Measurements from ENCODE around the gene ANKMY1. TPM values are rescaled to one million over a fixed set of nuclear protein-coding genes. Genes with fewer than 3 reads are reported as not detected.
"Not testable (repeated sequence)": the region's sequence is repeated elsewhere in the genome, so short reads cannot be mapped to it uniquely, and the experiment has no call there.

ANKMY1 gene
- total RNA-seq, 4 donors from 2014 or later: 13.3 to 40.8 (median 22.0) TPM

- Histone ChIP-seq H3K27ac (no peak overlapping the region), H3K36me3 (no peaks in the 10 kb centered on the region), H3K9me3 (no peaks in the 10 kb centered on the region), H3K4me3 (no peak overlapping the region), H3K27me3 (no peaks in the 10 kb centered on the region), H3K4me1 (no peaks in the 10 kb centered on the region)
- intact Hi-C loops (cut with DNase I; ENCODE audit: low total_unique reads): no loop called here
- no peak for TF ChIP-seq POLR2A (IDR thresholded peaks at IDR 0.05)
- TF ChIP-seq CTCF (IDR thresholded peaks at IDR 0.05): no peak
- no peak for DNase-seq
Observed at GRCh38 chr2:240551811-240552210, 6.0 kb downstream of the ANKMY1 start.

DNA sequence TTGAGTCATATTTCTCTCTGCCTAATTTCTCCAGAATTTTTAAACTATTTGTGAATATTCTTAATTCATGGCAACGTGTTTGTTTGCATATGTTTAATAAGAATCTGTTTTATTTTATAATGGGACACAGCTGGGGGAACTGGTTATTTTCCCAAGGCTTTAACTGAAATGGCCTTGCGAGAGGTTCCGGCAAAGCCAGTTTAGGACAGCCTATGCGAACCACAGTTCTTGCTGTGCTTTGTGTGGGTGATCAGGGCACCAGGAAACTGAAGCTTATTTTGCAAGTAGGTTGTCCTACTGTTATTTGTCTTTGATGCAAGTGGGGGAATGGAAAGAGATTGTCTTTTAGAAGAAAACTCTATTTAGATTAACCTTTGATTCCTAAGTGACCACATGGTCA lies 6.5 kb downstream of the ANKMY1 start:
- TF ChIP-seq CTCF (IDR thresholded peaks at IDR 0.05): no peak
- no peak for TF ChIP-seq POLR2A (IDR thresholded peaks at IDR 0.05)
- Histone ChIP-seq H3K27ac (no peak overlapping the region), H3K4me3 (no peak overlapping the region), H3K36me3 (no peaks in the 10 kb centered on the region), H3K9me3 (no peaks in the 10 kb centered on the region), H3K4me1 (no peaks in the 10 kb centered on the region), H3K27me3 (no peaks in the 10 kb centered on the region)
- no peak for DNase-seq
- intact Hi-C loops (cut with DNase I; ENCODE audit: low total_unique reads): no loop called here

DNA sequence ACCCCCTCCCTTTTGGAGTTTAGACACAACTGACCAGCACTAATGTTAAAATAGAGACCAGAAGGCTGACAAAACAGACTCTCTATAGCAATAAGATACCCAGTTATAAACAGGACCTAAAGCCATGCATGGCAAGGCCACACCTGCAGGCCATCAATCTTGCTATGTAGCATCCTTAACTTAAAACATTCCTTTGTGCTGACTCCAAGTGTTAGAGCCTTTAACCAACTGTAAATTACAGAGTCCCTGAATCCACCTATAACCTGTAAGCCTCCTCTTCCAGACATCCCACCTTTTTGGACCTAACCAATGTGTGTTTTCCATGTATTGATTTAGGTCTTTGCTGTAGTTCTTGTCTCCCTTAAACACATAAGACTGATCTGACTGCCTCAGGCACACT lies 17.9 kb downstream of the ANKMY1 start:
- Histone ChIP-seq H3K36me3 (no peaks in the 10 kb centered on the region), H3K4me3 (no peak overlapping the region), H3K9me3 (no peaks in the 10 kb centered on the region), H3K27ac (no peak overlapping the region), H3K4me1 (no peaks in the 10 kb centered on the region), H3K27me3 (no peaks in the 10 kb centered on the region)
- intact Hi-C loops (cut with DNase I; ENCODE audit: low total_unique reads): no loop called here
- TF ChIP-seq POLR2A (IDR thresholded peaks at IDR 0.05) (no peak), CTCF (IDR thresholded peaks at IDR 0.05) (no peak)
- no peak for DNase-seq

GRCh38 chr2:240539101-240539500 lies 18.7 kb downstream of the ANKMY1 start:
- intact Hi-C loops (cut with DNase I; ENCODE audit: low total_unique reads); H3K4me3 ChIP-seq; H3K27me3 ChIP-seq; DNase-seq; H3K36me3 ChIP-seq; H3K9me3 ChIP-seq; H3K4me1 ChIP-seq; H3K27ac ChIP-seq: not testable (repeated sequence)

- TF ChIP-seq CTCF (IDR thresholded peaks at IDR 0.05) (no peak), POLR2A (IDR thresholded peaks at IDR 0.05) (no peak)
- Histone ChIP-seq H3K27me3 (no peaks in the 10 kb centered on the region), H3K9me3 (no peaks in the 10 kb centered on the region), H3K4me3 (no peak overlapping the region), H3K4me1 (no peaks in the 10 kb centered on the region), H3K27ac (no peak overlapping the region), H3K36me3 (no peaks in the 10 kb centered on the region)
- intact Hi-C loops (cut with DNase I; ENCODE audit: low total_unique reads): no loop called here
- DNase-seq: no peak
Observed at GRCh38 chr2:240538031-240538780, 19.6 kb downstream of the ANKMY1 start.
